HG03442 (cell line): Measurements from ENCODE around the gene RMI2.
"Not testable (repeated sequence)": the region's sequence is repeated elsewhere in the genome, so short reads cannot be mapped to it uniquely, and the experiment has no call there.

ENCODE experiments used
- ATAC-seq: cut with Tn5 transposase; IDR thresholded peaks from one replicate; pipeline ENCODE4 v1.9.1; 2021; ENCODE audit warnings: mild to moderate bottlenecking, moderate library complexity; ENCODE audit not compliant: unreplicated experiment

Gene RMI2

GRCh38 chr16:11345040-11345862 lies at the start of gene RMI2:
Gene RMI2, plus strand, starts transcription at chr16:11345459. Its CDS starts 13 bp downstream, at chr16:11345472.
- ATAC-seq, result peak; percentile 99

GRCh38 chr16:11295672-11296071 lies 49.6 kb upstream of the RMI2 start:
- no peak for ATAC-seq

GRCh38 chr16:11296351-11296705 lies 48.9 kb upstream of the RMI2 start:
- ATAC-seq, result no peak

- no peak for ATAC-seq
Measured at GRCh38 chr16:11296706-11297491, 48.4 kb upstream of the RMI2 start.

- ATAC-seq, result peak; percentile 57
Measured at GRCh38 chr16:11297492-11298142, 47.6 kb upstream of the RMI2 start.

GRCh38 chr16:11298143-11298900 lies 46.9 kb upstream of the RMI2 start:
- ATAC-seq, result no peak

GRCh38 chr16:11298950-11299547 lies 46.2 kb upstream of the RMI2 start:
- not testable (repeated sequence) for ATAC-seq

GRCh38 chr16:11299865-11300559 lies 45.2 kb upstream of the RMI2 start:
- no peak for ATAC-seq

GRCh38 chr16:11300560-11300892 lies 44.7 kb upstream of the RMI2 start:
- no peak for ATAC-seq

GRCh38 chr16:11301645-11302501 lies 43.4 kb upstream of the RMI2 start:
- ATAC-seq, result no peak

- no peak for ATAC-seq
Measured at GRCh38 chr16:11302977-11303376, 42.3 kb upstream of the RMI2 start.

GRCh38 chr16:11303405-11304138 lies 41.7 kb upstream of the RMI2 start:
- ATAC-seq, result no peak

- ATAC-seq, result no peak
Measured at GRCh38 chr16:11306381-11306780, 38.9 kb upstream of the RMI2 start.

GRCh38 chr16:11306997-11307638 lies 38.1 kb upstream of the RMI2 start:
- ATAC-seq, result no peak

- ATAC-seq, result no peak
Measured at GRCh38 chr16:11307639-11308492, 37.4 kb upstream of the RMI2 start.

- ATAC-seq, result no peak
Measured at GRCh38 chr16:11308493-11309283, 36.6 kb upstream of the RMI2 start.
